Ishikawa (cell line): Measurements from ENCODE around the gene ZNF280B.

Experiments
- CEBPB ChIP-seq: IDR thresholded peaks from 2 replicates; pipeline ENCODE4 v1.6.1; 2012
- CREB1 ChIP-seq: IDR thresholded peaks from 2 replicates; pipeline ENCODE4 v1.6.1; 2012; ENCODE audit warnings: low read depth
- EGR1 ChIP-seq: IDR thresholded peaks from 2 replicates; pipeline ENCODE4 v1.6.1; 2012
- EP300 ChIP-seq: IDR thresholded peaks from 2 replicates; pipeline ENCODE4 v1.6.1; 2012; ENCODE audit warnings: borderline replicate concordance
- FOXM1 ChIP-seq: IDR thresholded peaks from 2 replicates; pipeline ENCODE4 v1.6.1; 2012; ENCODE audit warnings: low read depth, borderline replicate concordance
- MAX ChIP-seq: IDR thresholded peaks from 2 replicates; pipeline ENCODE4 v1.6.1; 2012
- NFIC ChIP-seq: IDR thresholded peaks from 2 replicates; pipeline ENCODE4 v1.6.1; 2012
- RAD21 ChIP-seq: IDR thresholded peaks from 2 replicates; pipeline ENCODE4 v1.6.1; 2012; ENCODE audit warnings: low read depth
- REST ChIP-seq: IDR thresholded peaks from 2 replicates; pipeline ENCODE4 v1.6.1; 2012; ENCODE audit warnings: low read depth, mild to moderate bottlenecking
- TAF1 ChIP-seq: IDR thresholded peaks from 2 replicates; pipeline ENCODE4 v1.6.1; 2012; ENCODE audit warnings: low read depth, mild to moderate bottlenecking
- TCF12 ChIP-seq: IDR thresholded peaks from 2 replicates; pipeline ENCODE4 v1.6.1; 2012; ENCODE audit warnings: low read depth
- TEAD4 ChIP-seq: IDR thresholded peaks from 2 replicates; pipeline ENCODE4 v1.6.1; 2012
- USF1 ChIP-seq: IDR thresholded peaks from 2 replicates; pipeline ENCODE4 v1.6.1; 2012
- YY1 ChIP-seq: IDR thresholded peaks from 2 replicates; pipeline ENCODE4 v1.6.1; 2012; ENCODE audit warnings: low read depth
- ZBTB7A ChIP-seq: IDR thresholded peaks from 2 replicates; pipeline ENCODE4 v1.6.1; 2012; ENCODE audit warnings: low read depth

The ZNF280B gene

GRCh38 chr22:22538226-22538989 lies 29.9 kb upstream of the ZNF280B start:
- TF ChIP-seq ZBTB7A (no peak), CREB1 (no peak), REST (no peak), NFIC (no peak), TEAD4 (no peak)

- TF ChIP-seq EGR1 (no peak), EP300 (no peak), CREB1 (no peak), MAX (no peak)
These were observed 28.4 kb upstream of the ZNF280B start for GRCh38 chr22:22536916-22537315.

GRCh38 chr22:22536515-22536914 lies 28.0 kb upstream of the ZNF280B start:
- TF ChIP-seq REST = no peak
- TF ChIP-seq CREB1 = no peak

GRCh38 chr22:22535662-22536061 lies 27.1 kb upstream of the ZNF280B start:
- TF ChIP-seq REST = no peak
- no peak for TF ChIP-seq ZBTB7A
- TF ChIP-seq CREB1 = no peak
- no peak for TF ChIP-seq FOXM1
- no peak for TF ChIP-seq TCF12
- no peak for TF ChIP-seq EGR1
- no peak for TF ChIP-seq CEBPB
- TF ChIP-seq RAD21 = no peak
- TF ChIP-seq TAF1 = no peak

GRCh38 chr22:22534604-22535415 lies 26.3 kb upstream of the ZNF280B start:
- TF ChIP-seq USF1 = no peak
- TF ChIP-seq MAX = no peak
- no peak for TF ChIP-seq CEBPB
- no peak for TF ChIP-seq YY1
- TF ChIP-seq FOXM1 = no peak
- no peak for TF ChIP-seq TCF12
- TF ChIP-seq ZBTB7A = no peak
- TF ChIP-seq EGR1 = no peak
- TF ChIP-seq EP300 = no peak
- TF ChIP-seq TEAD4 = no peak
- no peak for TF ChIP-seq REST
